Measurements from ENCODE around the gene TTC33.
"Not testable (repeated sequence)": the region's sequence is repeated elsewhere in the genome, so short reads cannot be mapped to it uniquely, and the experiment has no call there.

The TTC33 gene

DNA sequence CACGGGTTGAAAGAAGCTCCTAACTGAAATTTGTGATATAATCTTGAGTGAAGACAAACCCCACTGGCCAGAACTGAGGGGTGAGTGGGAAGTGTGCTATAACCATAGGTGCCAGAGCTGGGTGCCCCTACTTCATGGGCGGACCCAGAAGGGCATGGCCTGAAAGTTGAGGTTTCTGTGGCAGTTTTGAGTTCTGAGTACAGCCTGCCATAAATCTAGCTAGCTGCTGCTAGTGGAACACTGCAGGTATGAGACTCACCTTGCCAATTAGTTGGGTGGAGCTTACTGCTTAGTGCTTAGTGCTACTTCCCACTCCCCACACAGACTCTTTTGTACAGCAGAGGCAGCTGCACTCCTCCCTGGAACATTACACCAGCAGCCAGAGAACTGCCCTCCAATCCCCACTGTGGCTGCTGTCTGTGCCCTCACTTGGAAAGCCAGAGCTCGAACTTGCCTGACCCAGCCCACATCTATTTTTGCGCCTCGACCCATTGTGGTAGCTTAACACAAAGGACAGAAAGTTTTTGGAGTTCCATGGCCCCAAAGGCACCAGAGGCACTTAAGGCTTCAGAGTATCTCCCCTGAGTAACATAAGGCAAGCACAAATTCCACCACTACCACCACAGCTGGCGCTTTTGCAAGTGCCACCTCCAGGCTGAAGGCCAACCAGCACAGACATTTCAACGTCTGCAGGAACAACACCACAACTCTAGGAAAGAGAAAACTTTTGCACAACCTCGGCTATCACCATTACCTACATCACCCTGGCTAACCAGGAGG, 103.1 kb downstream of the TTC33 start:
- no peak for DNase-seq (ENCODE audit: low spot score)

DNA sequence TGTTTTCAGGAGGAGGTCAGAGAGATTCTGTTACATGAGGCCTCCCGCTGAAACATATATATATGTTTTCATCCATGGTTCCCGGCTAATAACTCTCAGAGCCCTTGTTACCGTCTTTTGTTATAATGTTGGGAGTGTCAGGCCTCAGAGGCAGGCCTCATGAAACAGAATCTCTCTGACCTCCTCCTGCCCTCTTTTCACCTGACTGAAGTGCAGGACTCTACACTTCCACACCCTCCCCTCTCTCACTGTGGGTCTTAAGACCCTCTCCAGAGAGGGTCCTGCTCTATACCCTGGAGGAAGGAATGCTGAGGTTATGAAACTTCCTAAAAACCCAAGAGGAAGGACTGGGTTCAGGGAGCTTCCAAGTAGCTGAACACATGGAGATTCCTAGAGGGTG, 104.6 kb downstream of the TTC33 start:
- DNase-seq (ENCODE audit: low spot score), result no peak

- no peak for DNase-seq (ENCODE audit: low spot score)
Observed at GRCh38 chr5:40649463-40650030, 106.2 kb downstream of the TTC33 start.

- DNase-seq (ENCODE audit: low spot score), result no peak
Observed at GRCh38 chr5:40648150-40648549, 107.6 kb downstream of the TTC33 start.

DNA sequence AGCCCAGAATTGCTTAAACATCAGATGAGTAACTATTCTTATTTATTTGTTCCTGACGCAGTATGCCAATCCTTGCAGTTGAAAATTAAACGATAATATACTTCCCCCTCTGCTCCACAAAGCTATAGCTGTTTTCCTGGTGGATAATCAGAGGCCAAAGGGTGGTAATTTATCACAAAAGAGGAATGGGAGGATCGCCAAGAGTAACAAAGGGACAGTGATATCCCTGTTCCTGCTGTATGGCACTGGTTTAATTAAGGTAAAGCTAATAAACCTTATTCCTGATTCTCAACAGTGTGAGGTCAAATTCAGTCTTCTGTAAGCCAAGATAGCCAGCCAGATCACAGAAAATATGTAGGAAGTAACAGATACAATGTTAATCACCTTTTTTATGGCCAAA, 109.5 kb downstream of the TTC33 start:
- no peak for DNase-seq (ENCODE audit: low spot score)

DNA sequence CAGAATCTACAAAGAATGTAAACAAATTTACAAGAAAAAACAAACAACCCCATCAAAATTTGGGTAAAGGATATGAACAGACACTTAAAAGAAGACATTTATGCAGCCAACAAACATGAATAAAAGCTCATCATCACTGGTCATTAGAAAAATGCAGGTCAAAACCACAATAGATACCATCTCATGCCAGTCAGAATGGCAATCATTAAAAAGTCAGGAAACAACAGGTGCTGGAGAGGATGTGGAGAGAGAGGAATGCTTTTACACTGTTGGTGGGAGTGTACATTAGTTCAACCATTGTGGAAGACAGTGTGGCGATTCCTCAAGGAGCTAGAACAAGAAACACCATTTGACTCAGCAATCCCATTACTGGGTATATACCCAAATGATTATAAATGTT, 116.2 kb downstream of the TTC33 start:
- not testable (repeated sequence) for DNase-seq (ENCODE audit: low spot score)

- no peak for DNase-seq (ENCODE audit: low spot score)
Observed at GRCh38 chr5:40634593-40634992, 121.2 kb downstream of the TTC33 start.

- DNase-seq (ENCODE audit: low spot score), result no peak
Observed at GRCh38 chr5:40634154-40634553, 121.6 kb downstream of the TTC33 start.

GRCh38 chr5:40631236-40631635, 124.5 kb downstream of the TTC33 start:
- DNase-seq (ENCODE audit: low spot score), result no peak

DNA sequence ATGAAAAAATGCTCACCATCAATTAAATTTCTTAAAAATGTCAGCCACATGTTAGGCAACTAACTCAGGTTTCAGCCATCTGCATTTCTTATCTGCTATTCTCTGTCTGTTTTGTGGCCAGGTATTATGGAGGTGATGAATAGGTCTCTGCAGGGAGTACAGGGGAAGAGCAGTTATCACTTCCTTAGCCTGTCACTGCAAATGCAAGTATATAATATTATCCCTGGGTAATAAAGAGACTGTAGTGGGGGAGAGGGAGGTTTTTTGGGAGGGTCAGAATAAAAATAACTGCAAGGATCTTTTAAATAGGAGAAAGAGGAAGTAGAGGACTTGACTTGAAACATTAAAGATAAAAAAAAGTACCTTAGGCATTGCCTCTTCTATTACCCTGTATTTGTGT, 125.6 kb downstream of the TTC33 start:
- DNase-seq (ENCODE audit: low spot score), result no peak

DNA sequence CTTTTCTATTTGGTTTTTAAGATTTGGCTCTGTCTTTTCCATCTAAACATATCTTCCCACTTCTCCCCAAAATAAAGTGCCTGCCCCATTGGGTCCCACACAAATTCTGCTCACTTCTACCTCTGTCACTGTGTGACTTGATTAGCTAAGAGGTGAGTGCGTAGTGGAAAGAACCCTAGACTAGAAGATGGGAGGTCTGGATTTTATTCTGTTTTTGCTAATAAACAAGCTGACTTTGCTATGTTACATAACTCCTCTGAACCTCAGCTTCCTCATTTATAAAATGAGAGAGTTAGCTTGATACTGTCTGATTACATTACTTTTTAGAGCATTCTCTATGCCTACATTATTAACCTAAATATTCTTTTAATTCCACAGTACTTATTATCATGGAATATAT, 127.4 kb downstream of the TTC33 start:
- DNase-seq (ENCODE audit: low spot score), result no peak

GRCh38 chr5:40627706-40628105, 128.1 kb downstream of the TTC33 start:
- no peak for DNase-seq (ENCODE audit: low spot score)

DNA sequence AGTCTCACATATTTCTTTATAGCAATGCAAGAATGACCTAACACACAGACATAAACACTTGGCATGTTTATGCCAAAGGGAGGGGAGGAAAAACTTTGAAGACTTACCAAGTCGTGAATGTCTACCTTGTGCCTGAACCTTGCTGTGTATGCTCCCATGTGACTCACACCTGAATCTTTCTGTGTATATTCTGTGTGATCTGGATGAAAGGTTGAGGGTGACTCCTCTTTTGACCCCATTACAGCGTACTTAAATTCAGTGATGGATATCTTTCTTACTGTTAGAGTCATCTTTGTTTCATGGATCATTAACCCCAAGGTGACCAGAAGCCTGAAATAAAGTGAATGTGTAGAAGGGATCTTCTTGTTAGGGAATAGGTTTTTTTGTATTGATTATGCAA, 129.0 kb downstream of the TTC33 start:
- no peak for DNase-seq (ENCODE audit: low spot score)

DNA sequence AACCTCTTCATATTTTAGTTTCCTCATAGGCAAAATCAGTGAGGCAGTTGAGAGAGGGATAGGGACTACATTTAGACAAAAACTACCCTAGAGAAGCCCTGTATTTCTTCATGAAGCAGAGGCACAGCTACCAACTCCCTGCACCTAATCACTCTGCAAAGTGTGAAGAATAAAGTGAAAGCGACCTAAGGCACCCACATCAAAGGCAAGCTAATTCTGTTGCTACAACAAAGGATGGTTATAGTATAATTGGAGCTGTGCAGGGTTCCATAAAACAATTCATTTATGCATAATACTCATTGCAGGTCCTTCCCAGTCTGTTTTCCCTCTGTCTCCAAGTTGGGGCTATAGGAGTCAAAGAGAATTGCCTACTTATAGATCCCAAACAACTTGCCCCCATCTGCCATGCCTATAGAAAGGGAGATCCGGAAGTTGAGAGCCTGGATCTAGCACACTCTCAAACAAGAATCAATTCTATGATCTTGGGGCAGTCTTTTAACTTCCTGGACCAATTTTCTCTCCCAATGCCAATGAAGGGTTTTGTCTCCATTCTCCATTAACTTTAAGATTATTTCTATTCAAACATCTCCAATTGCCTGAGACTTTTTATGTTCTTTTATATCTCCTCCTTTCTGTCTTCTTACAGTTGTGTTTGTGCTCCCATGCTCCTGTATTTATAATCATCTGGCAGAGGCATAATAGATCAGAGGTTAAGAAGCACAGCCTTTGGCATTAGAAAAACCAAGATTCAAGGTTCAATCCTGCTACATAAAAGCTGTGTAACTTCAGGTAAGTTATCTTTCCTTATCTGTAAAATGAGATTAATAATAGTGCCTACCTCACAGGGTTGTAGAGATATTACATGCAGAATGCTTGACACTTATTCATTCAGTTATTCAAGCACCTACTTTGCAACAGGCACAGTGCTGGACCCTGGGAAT, 132.0 kb downstream of the TTC33 start:
- no peak for DNase-seq (ENCODE audit: low spot score)

DNA sequence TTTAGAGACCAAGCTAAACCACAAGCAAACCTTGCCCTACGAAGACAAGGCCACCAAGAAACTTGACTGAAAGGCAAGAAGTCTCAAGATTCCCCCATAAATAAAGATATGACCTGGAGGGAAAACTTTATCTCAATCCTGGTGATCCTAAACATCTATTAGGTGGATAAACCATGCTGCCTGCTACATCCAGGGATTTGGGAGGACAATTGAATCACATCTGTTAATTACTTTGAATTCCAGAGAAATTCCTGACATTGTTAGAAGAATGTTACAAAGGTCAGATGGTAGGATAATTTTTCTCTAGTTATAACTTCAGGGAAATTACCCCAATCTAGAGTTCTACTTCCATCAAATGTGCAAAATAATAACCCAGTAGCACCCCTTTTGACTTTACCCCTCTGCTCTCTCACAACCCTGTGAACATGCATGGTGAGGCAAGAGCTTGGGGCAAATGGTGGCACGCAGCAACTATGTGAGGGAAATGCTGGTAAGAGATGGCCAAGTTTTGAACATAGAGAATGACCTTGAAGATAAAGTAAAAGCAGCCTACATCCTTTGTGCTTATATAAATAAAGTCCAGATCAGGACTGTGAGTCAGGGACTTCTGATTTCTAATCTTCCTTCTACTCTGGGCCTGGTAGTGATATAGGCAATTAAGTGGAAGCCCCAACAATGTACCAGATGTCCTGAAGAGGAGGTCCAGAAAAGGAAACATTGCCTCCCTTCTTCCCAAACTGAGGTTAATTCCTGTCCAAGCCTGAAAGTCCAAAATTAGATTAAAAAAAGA, 133.1 kb downstream of the TTC33 start:
- DNase-seq (ENCODE audit: low spot score), result no peak

DNA sequence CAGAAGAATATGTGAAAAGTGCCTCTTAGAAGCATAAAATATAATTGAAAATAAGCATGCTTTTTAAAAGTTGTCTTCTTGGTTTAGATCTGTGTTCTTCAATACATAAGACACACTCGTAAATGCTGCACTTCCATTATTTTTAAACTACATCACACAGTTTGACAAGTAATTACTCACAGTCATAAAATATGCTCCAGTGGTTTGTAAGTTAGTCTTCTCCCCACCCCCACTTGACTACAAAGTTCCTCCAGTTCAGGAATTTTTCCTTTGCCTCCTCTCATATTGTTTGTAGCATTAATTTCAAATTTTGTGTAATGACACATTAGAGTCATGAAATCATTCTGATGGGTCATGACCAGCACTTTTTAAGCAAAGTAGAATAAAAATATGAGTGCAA, 136.3 kb downstream of the TTC33 start:
- DNase-seq (ENCODE audit: low spot score), result no peak

DNA sequence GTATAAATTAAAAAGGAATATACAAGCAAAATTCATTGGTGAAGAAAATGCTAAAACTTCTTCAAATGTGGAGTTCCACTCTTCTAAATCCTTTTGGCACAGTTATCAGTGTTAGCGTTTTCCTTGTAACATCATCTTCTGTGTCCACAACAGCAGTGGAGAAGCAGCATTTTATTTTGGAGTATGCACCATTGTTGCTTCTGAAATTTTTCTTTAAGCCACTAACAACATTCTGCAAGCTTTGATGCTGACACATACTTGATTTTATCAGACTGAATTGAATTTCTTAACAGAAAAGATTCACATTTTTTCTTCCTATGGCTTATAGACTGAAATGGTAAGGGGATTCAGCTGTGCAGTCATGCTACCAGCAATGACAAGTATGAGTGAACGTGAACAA, 136.8 kb downstream of the TTC33 start:
- no peak for DNase-seq (ENCODE audit: low spot score)

- DNase-seq (ENCODE audit: low spot score), result no peak
Observed at GRCh38 chr5:40616781-40617180, 139.0 kb downstream of the TTC33 start.

DNA sequence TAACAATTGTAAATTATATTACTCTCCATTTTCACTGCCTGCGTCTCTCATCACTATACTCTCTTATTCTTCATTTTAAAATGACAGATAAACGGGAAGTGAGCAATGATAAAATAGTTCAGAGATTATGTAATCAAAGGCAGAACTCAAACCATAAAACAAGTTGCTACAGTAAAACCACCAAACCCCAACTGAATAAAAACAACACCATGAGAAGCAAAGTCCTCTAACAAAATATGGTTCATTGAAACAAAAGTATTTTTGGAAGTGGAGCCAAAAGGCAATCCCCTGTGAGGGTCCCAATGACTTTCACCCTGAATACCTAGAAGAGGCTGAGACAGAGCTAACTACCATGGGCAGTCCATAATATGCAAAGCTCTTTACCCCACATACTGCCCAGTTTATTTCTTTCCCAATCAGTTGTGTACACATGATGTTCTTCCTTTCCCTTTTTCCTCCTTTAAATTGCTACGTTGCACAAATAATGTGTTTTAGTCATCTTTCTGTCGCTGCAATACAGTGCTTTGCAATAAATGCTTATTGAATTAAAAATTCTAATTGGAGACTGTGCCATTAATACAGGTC, 140.1 kb downstream of the TTC33 start:
- no peak for DNase-seq (ENCODE audit: low spot score)

GRCh38 chr5:40614923-40615585, 140.7 kb downstream of the TTC33 start:
- DNase-seq (ENCODE audit: low spot score), result no peak

DNA sequence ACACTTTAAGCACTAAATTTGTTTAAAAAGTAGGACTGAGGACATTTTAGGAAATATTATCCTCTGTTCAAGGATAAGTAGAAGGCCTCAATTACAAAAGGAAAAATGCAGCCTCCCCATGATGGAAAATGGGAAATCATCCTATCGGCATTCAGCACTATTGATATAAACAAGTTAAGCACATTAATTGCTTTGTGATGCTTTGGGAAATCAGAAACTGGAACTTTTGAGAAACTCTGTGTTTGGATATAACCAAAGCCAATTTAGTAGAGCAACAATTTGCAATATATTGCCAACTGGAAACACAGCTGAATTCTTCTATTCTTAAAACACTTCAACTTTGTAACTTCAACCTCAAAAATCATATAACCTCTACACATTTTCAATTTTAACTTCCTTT, 141.3 kb downstream of the TTC33 start:
- no peak for DNase-seq (ENCODE audit: low spot score)
